Activated CD8-positive, alpha-beta T cell treated with anti-CD3 and anti-CD28 coated beads for 36 hours (primary cell): ENCODE measurements around the gene ARHGAP4. TPM values are rescaled to one million over a fixed set of nuclear protein-coding genes. Genes with fewer than 3 reads are reported as not detected.

Source experiments
- ATAC-seq: fragments of 200-7000 bp; cut with Tn5 transposase; one replicate; pipeline ENCODE4 v1.10.0; 2021; ENCODE audit warnings: mild to moderate bottlenecking, moderate library complexity
- CTCF ChIA-PET: fragments of 350-600 bp; sonication (Branson Sonifier 250); formaldehyde crosslinking; loops from one replicate; lab custom pipeline; 2021; ENCODE audit warnings: antibody characterized with exemption; lab: Charles Lee
- POLR2A ChIA-PET: fragments of 350-600 bp; sonication (Branson Sonifier 250); formaldehyde crosslinking; loops from one replicate; lab custom pipeline; 2021; ENCODE audit warnings: antibody characterized with exemption; lab: Charles Lee
- DNase-seq: peaks from one replicate; pipeline ENCODE4 v3.0.0-alpha.2; 2020
- H3K27ac Mint-ChIP-seq: one replicate; pipeline ENCODE4 v1.8.0; 2021; ENCODE audit warnings: mild to moderate bottlenecking, mixed read lengths
- H3K27me3 Mint-ChIP-seq: one replicate; pipeline ENCODE4 v1.8.0; 2021; ENCODE audit warnings: mixed read lengths
- H3K36me3 Mint-ChIP-seq: one replicate; pipeline ENCODE4 v1.8.0; 2021; ENCODE audit warnings: low read depth, mixed read lengths
- H3K4me1 Mint-ChIP-seq: one replicate; pipeline ENCODE4 v1.8.0; 2021; ENCODE audit warnings: low read depth, mixed read lengths
- H3K4me3 Mint-ChIP-seq: one replicate; pipeline ENCODE4 v1.8.0; 2021; ENCODE audit warnings: mild to moderate bottlenecking, moderate library complexity, mixed read lengths
- H3K9me3 Mint-ChIP-seq: one replicate; pipeline ENCODE4 v1.8.0; 2021; ENCODE audit warnings: mixed read lengths
- CTCF ChIP-seq: fragments of 200-600 bp; IDR thresholded peaks from one replicate; pipeline ENCODE4 v1.8.0; 2022; ENCODE audit warnings: antibody characterized with exemption, mild to moderate bottlenecking
- intact Hi-C: fragments of 100-400 bp; cut with micrococcal nuclease; formaldehyde crosslinking; loops from one replicate; pipeline ENCODE4 v1.10.0; 2022
- total RNA-seq, 2 experiments: library from RNA; stranded (reverse); gene quantifications; one replicate each; pipeline ENCODE4 v1.2.3, GENCODE V29; 2021

The ARHGAP4 gene
- total RNA-seq, 2 experiments from 2014 or later = 128 to 130 TPM

- CTCF ChIA-PET = no interaction called here
- TF ChIP-seq CTCF = no peak
- no peaks in the 10 kb centered on the region for H3K27me3 Mint-ChIP-seq
- H3K4me1 Mint-ChIP-seq = no peaks in the 10 kb centered on the region
- intact Hi-C loops = no loop called here
- H3K27ac Mint-ChIP-seq = no peak overlapping the region
- DNase-seq (no peak), ATAC-seq (no peak)
- H3K36me3 Mint-ChIP-seq = no peaks in the 10 kb centered on the region
- no peak overlapping the region for H3K4me3 Mint-ChIP-seq
- POLR2A ChIA-PET = interaction anchor here (0.6 kb wide), 1 partner anchor 53 kb away, joined by 3 read pairs; no protein-coding TSS in a partner anchor
- no peaks in the 10 kb centered on the region for H3K9me3 Mint-ChIP-seq
Measured at GRCh38 chrX:153870288-153870690, 55.8 kb downstream of the ARHGAP4 start.

- Mint-ChIP-seq H3K27me3 (no peaks in the 10 kb centered on the region), H3K36me3 (no peaks in the 10 kb centered on the region), H3K4me3 (no peak overlapping the region), H3K27ac (no peak overlapping the region), H3K4me1 (no peaks in the 10 kb centered on the region), H3K9me3 (no peaks in the 10 kb centered on the region)
- DNase-seq (no peak), ATAC-seq (no peak)
- ChIA-PET CTCF (no interaction called here), POLR2A (interaction anchor here (0.6 kb wide), 1 partner anchor 52 kb away, joined by 3 read pairs; no protein-coding TSS in a partner anchor)
- intact Hi-C loops = no loop called here
- TF ChIP-seq CTCF = no peak
Measured at GRCh38 chrX:153869473-153870287, 56.4 kb downstream of the ARHGAP4 start.

- TF ChIP-seq CTCF = no peak
- ATAC-seq = no peak
- no peaks in the 10 kb centered on the region for H3K9me3 Mint-ChIP-seq
- no peaks in the 10 kb centered on the region for H3K36me3 Mint-ChIP-seq
- no peak overlapping the region for H3K27ac Mint-ChIP-seq
- ChIA-PET POLR2A (no interaction called here), CTCF (no interaction called here)
- no peak for DNase-seq
- intact Hi-C loops = no loop called here
- H3K4me3 Mint-ChIP-seq = no peak overlapping the region
- H3K4me1 Mint-ChIP-seq = no peaks in the 10 kb centered on the region
- no peaks in the 10 kb centered on the region for H3K27me3 Mint-ChIP-seq
Measured at GRCh38 chrX:153868576-153869472, 57.2 kb downstream of the ARHGAP4 start.

- CTCF ChIA-PET = no interaction called here
- H3K27me3 Mint-ChIP-seq = no peaks in the 10 kb centered on the region
- no peak overlapping the region for H3K4me3 Mint-ChIP-seq
- ATAC-seq (no peak), DNase-seq (no peak)
- no peak overlapping the region for H3K27ac Mint-ChIP-seq
- no peaks in the 10 kb centered on the region for H3K36me3 Mint-ChIP-seq
- no peaks in the 10 kb centered on the region for H3K4me1 Mint-ChIP-seq
- no peak for TF ChIP-seq CTCF
- intact Hi-C loops = no loop called here
- H3K9me3 Mint-ChIP-seq = no peaks in the 10 kb centered on the region
- POLR2A ChIA-PET = no interaction called here
Measured at GRCh38 chrX:153867671-153868070, 58.4 kb downstream of the ARHGAP4 start.

GRCh38 chrX:153867139-153867538 is 58.9 kb downstream of the ARHGAP4 start:
- Mint-ChIP-seq H3K4me1 (no peaks in the 10 kb centered on the region), H3K27me3 (no peaks in the 10 kb centered on the region), H3K36me3 (no peaks in the 10 kb centered on the region), H3K9me3 (no peaks in the 10 kb centered on the region), H3K4me3 (no peak overlapping the region), H3K27ac (no peak overlapping the region)
- ChIA-PET CTCF (no interaction called here), POLR2A (no interaction called here)
- no peak for DNase-seq
- no peak for ATAC-seq
- TF ChIP-seq CTCF = no peak
- intact Hi-C loops = no loop called here
